Calu3 (cell line): ENCODE data around the gene ZNF454. TPM values are rescaled to one million over a fixed set of nuclear protein-coding genes. Genes with fewer than 3 reads are reported as not detected.

Source experiments
- BruUV-seq: library from RNA; stranded (reverse); fragments of 400-500 nt; replicated peaks from 2 replicates; lab custom pipeline; 2021; lab: Mats Ljungman, UMichigan
- CTCF ChIA-PET: fragments of 300-600 bp; sonication (Branson Sonifier 250); formaldehyde crosslinking; loops from one replicate; lab custom pipeline; 2022; ENCODE audit warnings: antibody characterized with exemption; lab: Charles Lee
- DNase-seq: peaks from one replicate; pipeline ENCODE4 v3.0.0; 2022
- H3K27ac Mint-ChIP-seq: one replicate; pipeline ENCODE4 v1.8.0; 2022; ENCODE audit warnings: mixed read lengths; ENCODE audit not compliant: unreplicated experiment
- H3K27me3 Mint-ChIP-seq: one replicate; pipeline ENCODE4 v1.8.0; 2022; ENCODE audit warnings: mixed read lengths; ENCODE audit not compliant: unreplicated experiment
- H3K36me3 Mint-ChIP-seq: one replicate; pipeline ENCODE4 v1.8.0; 2022; ENCODE audit warnings: mild to moderate bottlenecking, moderate library complexity, mixed read lengths; ENCODE audit not compliant: insufficient read depth, unreplicated experiment
- H3K4me1 Mint-ChIP-seq: one replicate; pipeline ENCODE4 v1.8.0; 2022; ENCODE audit warnings: mild to moderate bottlenecking, low read depth, mixed read lengths; ENCODE audit not compliant: unreplicated experiment
- H3K4me3 Mint-ChIP-seq: one replicate; pipeline ENCODE4 v1.8.0; 2022; ENCODE audit warnings: mild to moderate bottlenecking, low read depth, moderate library complexity, mixed read lengths; ENCODE audit not compliant: unreplicated experiment
- H3K9me3 Mint-ChIP-seq: one replicate; pipeline ENCODE4 v1.8.0; 2022; ENCODE audit warnings: low read depth, mixed read lengths; ENCODE audit not compliant: unreplicated experiment
- intact Hi-C: fragments of 100-400 bp; cut with micrococcal nuclease; formaldehyde crosslinking; loops from one replicate; pipeline ENCODE4 v1.10.0; 2022; ENCODE audit not compliant: unreplicated experiment
- total RNA-seq: library from RNA; stranded (reverse); gene quantifications from 2 replicates; pipeline ENCODE4 v1.2.3, GENCODE V29; 2022
- TF ChIP-seq, protein P1 (sequence below): fragments of 200-600 bp; IDR thresholded peaks from one replicate; pipeline ENCODE4 v1.8.0; 2022; ENCODE audit warnings: antibody characterized with exemption; ENCODE audit not compliant: unreplicated experiment

Gene ZNF454
- total RNA-seq, 1 experiment from 2014 or later, result not detected

DNA sequence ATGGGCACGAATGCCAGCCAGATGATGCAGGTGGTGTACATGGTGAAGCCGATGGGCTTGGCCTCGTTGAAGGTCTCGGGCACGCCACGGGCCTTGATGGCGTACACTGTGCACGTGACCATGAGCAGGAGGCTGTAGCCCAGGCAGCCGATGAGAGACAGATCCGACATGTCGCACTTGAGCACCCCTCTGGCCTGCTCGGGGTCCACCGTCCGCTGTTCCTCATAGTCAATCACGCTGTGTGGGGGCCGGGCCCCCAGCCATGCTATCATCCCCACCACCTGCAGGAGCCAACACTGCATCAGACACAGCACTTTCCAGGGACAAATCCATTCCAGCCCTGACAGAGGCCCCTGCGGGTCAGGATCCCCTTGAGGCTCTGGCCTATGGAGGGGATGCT, 41.9 kb downstream of the ZNF454 start:
- intact Hi-C loops, result no loop called here
- CTCF ChIA-PET, result no interaction called here
- Mint-ChIP-seq H3K27ac (no peak overlapping the region), H3K9me3 (peaks cover 23% of the 10 kb centered on the region), H3K4me1 (no peaks in the 10 kb centered on the region), H3K27me3 (no peaks in the 10 kb centered on the region), H3K4me3 (no peak overlapping the region), H3K36me3 (no peaks in the 10 kb centered on the region)
- DNase-seq, result no peak
- TF ChIP-seq, protein P1, sequence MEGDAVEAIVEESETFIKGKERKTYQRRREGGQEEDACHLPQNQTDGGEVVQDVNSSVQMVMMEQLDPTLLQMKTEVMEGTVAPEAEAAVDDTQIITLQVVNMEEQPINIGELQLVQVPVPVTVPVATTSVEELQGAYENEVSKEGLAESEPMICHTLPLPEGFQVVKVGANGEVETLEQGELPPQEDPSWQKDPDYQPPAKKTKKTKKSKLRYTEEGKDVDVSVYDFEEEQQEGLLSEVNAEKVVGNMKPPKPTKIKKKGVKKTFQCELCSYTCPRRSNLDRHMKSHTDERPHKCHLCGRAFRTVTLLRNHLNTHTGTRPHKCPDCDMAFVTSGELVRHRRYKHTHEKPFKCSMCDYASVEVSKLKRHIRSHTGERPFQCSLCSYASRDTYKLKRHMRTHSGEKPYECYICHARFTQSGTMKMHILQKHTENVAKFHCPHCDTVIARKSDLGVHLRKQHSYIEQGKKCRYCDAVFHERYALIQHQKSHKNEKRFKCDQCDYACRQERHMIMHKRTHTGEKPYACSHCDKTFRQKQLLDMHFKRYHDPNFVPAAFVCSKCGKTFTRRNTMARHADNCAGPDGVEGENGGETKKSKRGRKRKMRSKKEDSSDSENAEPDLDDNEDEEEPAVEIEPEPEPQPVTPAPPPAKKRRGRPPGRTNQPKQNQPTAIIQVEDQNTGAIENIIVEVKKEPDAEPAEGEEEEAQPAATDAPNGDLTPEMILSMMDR, result no peak
- no TSS peak for BruUV-seq

DNA sequence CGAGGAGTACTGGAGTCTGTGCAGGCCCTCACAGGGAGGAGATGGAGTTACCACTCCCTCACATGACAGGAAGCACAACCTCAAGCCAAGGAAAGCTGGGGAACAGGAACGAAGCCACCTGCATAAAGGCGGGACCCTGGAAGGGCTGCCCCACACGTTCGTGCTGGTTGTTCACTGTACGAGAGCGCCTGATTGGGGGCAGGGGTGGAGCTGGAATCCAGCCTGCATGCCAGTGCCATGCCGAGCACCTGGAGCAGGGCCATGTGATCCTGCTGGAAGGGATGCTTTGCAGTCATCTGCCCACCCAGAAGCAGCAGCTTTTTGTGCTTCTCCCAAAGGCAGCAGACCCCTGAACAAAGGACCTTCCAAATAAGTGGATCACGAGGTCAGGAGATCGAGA, 42.7 kb downstream of the ZNF454 start:
- peaks cover 27% of the 10 kb centered on the region for H3K9me3 Mint-ChIP-seq
- intact Hi-C loops, result no loop called here
- DNase-seq, result no peak
- CTCF ChIA-PET, result no interaction called here
- no peaks in the 10 kb centered on the region for H3K27me3 Mint-ChIP-seq
- H3K4me1 Mint-ChIP-seq, result no peaks in the 10 kb centered on the region
- TF ChIP-seq, protein P1, result no peak
- H3K27ac Mint-ChIP-seq, result no peak overlapping the region
- no peaks in the 10 kb centered on the region for H3K36me3 Mint-ChIP-seq
- no TSS peak for BruUV-seq
- no peak overlapping the region for H3K4me3 Mint-ChIP-seq

DNA sequence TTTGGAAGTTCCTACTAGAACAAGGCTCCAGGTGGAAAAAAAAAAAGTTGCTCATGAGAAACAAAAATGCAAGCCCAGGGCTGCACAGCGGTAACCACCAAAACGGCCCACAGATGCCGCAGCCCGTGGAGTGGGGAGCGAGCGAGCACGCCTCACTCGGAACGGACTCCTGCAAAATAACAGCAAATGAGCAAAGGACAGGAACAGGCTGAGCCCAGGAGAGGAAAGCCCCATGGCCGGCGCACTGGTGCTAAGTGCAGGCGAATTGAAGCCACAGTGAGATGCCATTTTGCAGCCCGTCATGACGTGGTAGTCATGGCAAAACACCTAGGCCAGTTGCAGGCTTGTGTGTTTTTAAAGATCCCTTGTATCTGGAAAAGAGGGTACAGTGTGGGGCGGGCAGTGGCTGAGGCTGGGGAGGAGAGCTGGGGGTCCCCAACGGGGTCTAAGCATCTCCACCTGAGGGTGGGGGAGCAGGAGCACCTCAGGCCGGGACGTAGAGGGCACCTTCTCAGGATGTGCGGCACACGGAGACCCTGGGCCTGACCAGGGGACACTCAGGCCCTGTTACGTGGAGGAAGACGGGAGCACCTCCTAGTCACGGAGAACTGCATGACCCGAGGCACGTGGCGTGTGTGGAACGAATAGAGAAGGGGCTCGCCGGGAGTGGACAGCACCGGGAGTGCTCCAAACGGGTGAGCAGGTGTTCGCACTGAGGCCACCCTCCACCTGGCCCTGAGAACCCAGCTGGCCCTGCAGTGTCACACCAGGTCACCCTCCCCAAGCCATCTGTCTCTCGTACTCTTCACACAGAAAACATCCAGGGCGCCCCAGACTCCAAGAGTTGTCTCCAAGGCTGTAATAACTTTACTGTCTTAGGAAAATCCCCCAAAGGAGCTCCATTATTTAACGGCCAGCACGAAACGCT, 43.4 kb downstream of the ZNF454 start:
- Mint-ChIP-seq H3K9me3 (peaks cover 25% of the 10 kb centered on the region), H3K36me3 (no peaks in the 10 kb centered on the region), H3K27ac (no peak overlapping the region), H3K4me1 (no peaks in the 10 kb centered on the region), H3K27me3 (no peaks in the 10 kb centered on the region), H3K4me3 (no peak overlapping the region)
- intact Hi-C loops, result no loop called here
- no peak for DNase-seq
- CTCF ChIA-PET, result no interaction called here
- BruUV-seq, result no TSS peak
- TF ChIP-seq, protein P1, result no peak

DNA sequence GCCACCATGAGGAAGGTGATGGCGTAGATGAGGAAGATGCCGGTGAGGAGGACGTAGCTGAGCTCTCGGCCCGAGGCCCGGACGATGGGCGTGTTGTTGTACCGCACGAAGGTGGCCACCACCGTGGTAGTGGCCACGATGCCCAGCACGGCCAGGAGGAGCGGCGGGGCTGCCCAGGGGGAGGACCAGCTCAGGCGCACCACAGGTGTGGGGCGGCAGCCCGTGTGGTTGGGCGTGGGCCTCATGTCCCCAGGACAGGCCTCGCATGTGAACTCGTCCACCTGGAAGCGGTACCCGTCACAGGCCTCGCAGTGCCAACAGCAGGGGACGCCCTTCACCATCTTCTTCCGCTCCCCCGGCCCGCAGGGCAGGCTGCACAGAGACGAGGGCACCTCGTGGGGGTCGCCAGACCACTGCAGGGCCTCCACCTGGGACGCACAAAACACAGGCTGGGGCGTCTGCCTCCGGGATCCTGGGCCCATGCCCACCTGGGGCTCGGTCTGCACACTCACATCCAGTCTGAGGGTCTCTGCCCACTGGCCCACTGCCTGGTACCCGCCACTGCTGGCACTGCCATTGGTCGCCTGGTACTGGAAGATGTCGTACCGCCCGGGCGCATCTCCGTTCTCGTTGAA, 45.4 kb downstream of the ZNF454 start:
- Mint-ChIP-seq H3K27me3 (no peaks in the 10 kb centered on the region), H3K9me3 (peaks cover 21% of the 10 kb centered on the region), H3K36me3 (no peaks in the 10 kb centered on the region), H3K27ac (no peak overlapping the region), H3K4me3 (no peak overlapping the region), H3K4me1 (no peaks in the 10 kb centered on the region)
- DNase-seq, result no peak
- CTCF ChIA-PET, result no interaction called here
- TF ChIP-seq, protein P1, result no peak
- intact Hi-C loops, result no loop called here
- BruUV-seq, result no TSS peak
